Loucy (cell line): ENCODE results near the gene LRRC14B.
"Not testable (repeated sequence)": the region's sequence is repeated elsewhere in the genome, so short reads cannot be mapped to it uniquely, and the experiment has no call there.

Experiments
- CTCF ChIP-seq: fragments of 200-600 bp; sonication (generic); conservative IDR thresholded peaks from 2 replicates; pipeline ENCODE4 v1.5.1; 2014; ENCODE audit warnings: mild to moderate bottlenecking, antibody characterized with exemption, low read length
- EZH2phosphoT487 ChIP-seq: fragments of 200-600 bp; IDR thresholded peaks from 2 replicates; pipeline ENCODE4 v1.6.1; 2018; ENCODE audit warnings: antibody characterized with exemption, mild to moderate bottlenecking, moderate library complexity, borderline replicate concordance

DNA sequence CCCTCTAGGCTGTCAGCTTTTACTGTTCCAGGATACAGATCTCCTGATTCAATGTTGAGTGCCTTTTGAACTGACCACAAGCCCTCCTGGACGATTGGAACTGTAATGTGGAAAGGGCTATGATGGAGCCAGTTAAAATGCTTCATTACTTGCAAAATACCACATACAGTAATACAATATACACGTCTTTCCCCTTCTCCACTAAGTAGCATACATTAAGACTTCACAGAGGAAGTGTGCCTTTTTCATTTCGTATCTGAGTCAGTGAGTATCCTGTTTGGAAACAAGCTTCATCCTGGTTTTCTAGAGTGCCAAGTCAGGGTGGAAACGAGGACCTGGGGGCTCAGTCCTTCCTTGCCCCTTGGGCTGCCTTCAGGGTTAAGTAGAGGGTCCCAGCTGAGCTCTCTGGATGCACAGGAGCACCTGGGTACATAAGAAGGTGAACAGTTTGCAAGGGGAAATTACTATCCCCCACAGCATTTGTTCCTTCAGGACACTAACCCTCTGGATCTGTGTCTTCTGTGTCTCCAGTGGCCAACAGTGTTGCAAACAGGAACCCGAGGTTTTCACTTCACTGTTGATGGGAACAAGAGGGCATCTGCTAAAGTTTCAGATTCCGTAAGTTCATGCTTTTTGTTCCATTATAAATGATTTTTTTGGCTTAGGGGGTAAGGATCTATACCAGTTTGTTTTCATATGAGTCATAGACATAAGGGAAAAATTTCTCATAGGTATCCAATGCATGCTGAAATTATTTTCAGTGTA lies 31.8 kb downstream of the LRRC14B start:
- not testable (repeated sequence) for TF ChIP-seq CTCF, EZH2phosphoT487
